NK-92 treated with Interleukin-12 subunit alpha and Interleukin-12 subunit beta, amount 100 ng/mL, for 24 hours (cell line): ENCODE data around the gene HOXD9.

Experiments used
- DNase-seq: peaks from one replicate; lab custom pipeline; 2025; lab: John Stamatoyannopoulos, UW

The HOXD9 gene

DNA sequence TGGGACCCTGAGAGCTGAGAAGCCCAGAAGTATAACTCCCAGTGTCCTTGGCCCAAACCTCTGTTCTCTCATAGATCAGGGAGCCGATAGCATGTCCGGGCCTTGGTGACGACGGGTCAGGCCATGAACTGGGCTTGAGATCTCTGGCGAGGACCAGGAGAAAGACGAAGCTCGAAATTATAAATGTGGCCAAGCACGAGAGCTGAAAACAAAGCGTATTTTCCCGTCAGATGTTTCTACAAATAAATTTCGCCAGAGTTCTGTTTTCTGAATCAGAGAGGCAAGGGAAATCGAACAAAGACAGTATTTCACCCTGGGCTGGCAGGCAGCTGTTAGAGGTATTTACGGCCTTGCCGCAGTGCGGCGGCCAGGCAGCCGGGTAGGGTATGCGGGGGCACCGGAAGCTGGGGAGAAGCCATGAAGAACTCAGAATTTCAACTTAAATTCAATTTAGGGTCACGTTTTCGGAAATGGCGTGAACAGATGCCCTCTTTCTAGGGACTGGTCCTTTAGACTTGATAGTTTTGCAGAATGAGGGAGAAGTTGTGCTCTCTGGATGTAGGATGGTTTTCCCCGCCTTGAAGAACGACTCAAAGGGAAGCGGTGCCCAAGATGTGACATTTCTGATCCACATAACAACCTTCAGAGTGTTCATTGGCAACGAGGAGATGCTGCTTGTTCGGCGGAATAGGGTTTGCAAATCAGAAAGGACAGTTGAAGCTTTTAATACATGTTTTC, 16.6 kb downstream of the HOXD9 start:
- no peak for DNase-seq

GRCh38 chr2:176139661-176140512, 17.4 kb downstream of the HOXD9 start:
- no peak for DNase-seq

- peak; percentile 59 for DNase-seq
Measured at GRCh38 chr2:176140513-176141317, 18.2 kb downstream of the HOXD9 start.

- no peak for DNase-seq
Measured at GRCh38 chr2:176142281-176142680, 19.8 kb downstream of the HOXD9 start.

GRCh38 chr2:176145085-176145969, 22.8 kb downstream of the HOXD9 start:
- no peak for DNase-seq

- no peak for DNase-seq
Measured at GRCh38 chr2:176146101-176146500, 23.6 kb downstream of the HOXD9 start.

DNA sequence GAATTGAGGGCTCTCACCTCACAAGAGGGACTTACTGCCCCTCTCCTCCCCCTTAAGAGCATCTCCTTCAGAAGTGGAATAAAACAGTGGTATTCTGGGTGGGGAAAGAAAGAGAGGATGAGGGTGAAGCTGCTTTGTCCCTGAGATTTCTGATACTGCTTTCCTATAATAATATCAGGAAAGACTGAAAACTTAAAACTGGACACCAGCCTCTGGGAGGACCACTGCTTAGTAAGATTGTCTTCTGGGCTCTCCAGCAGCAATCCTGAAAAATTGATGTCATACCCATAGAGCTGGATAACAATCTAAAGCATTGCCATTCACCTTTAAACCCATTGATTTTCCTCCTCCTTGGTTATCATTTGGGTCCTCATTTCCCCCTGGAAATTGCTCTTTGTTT, 24.1 kb downstream of the HOXD9 start:
- DNase-seq = no peak

DNA sequence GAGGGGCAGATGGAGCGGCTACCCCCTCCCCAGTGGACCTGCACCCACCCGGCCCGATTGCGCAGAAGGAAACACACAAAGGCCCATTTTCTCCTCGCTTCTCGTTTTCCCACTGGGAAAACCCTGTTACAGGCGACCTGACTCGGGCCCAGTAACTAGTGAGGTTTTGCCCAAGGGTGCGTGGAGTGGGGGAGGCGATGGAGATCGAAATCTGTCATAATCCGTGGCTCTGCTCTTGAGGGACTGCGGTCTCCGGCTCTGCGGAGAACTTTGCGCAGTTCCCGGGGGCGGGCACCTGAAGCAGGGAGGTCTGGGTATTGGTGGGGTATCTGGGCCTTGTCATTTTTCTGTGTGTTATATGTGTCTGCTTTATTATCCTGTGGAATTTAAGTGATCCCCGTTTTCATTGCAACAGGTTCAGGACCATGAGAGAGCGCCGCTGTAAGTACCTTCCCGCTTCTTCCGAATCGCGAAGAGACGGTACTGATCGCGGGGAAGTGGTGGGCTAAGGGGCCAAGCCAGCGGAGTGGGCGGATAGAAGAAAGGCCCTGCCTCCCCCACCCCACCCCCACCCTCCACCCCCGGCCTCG, 24.8 kb downstream of the HOXD9 start:
- DNase-seq = no peak

- no peak for DNase-seq
Measured at GRCh38 chr2:176147800-176148496, 25.4 kb downstream of the HOXD9 start.

- DNase-seq = no peak
Measured at GRCh38 chr2:176148751-176149421, 26.4 kb downstream of the HOXD9 start.

GRCh38 chr2:176149481-176149938, 27.0 kb downstream of the HOXD9 start:
- no peak for DNase-seq

GRCh38 chr2:176149939-176150583, 27.5 kb downstream of the HOXD9 start:
- no peak for DNase-seq

DNA sequence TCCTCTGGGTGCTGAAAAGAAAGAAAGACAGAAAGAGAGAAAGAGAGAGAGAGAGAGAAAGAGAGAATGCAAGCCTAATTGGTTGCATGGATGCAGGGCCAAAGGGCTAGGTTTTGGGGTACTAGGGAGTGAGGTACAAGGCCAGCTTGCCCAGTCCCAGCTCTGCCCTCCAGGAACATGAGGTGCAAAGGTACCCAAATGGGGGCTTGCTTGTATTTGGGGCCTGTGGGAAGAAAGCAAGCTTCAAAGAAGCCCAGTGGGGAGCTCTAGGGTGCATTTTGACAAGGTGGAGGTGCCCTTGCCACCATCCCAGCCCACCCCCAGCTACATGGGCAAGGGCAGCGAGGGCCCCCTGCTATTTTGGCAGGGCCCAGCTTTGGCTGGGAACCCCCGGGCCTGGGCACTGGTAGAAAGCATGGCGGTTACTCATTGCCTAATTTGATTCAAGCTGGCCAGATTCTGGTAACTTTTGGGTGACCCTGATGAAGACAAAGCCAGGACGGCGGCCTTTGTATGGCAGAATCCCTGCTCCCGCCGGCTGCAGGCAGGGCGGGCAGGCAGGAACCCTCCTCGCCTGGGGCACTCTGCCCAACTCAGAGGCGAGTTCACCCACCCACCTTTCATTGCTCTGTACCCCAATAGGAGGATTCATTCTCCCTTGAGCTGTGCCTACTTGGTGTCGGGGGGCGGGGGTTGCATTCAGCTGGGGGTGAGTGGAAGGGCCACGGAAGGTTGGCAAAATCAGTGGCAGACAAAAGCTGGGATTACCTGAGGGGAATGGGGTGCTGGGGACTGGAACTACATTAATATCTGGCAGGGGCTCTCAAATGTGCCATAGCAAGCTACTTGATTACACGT, 28.3 kb downstream of the HOXD9 start:
- no peak for DNase-seq

DNA sequence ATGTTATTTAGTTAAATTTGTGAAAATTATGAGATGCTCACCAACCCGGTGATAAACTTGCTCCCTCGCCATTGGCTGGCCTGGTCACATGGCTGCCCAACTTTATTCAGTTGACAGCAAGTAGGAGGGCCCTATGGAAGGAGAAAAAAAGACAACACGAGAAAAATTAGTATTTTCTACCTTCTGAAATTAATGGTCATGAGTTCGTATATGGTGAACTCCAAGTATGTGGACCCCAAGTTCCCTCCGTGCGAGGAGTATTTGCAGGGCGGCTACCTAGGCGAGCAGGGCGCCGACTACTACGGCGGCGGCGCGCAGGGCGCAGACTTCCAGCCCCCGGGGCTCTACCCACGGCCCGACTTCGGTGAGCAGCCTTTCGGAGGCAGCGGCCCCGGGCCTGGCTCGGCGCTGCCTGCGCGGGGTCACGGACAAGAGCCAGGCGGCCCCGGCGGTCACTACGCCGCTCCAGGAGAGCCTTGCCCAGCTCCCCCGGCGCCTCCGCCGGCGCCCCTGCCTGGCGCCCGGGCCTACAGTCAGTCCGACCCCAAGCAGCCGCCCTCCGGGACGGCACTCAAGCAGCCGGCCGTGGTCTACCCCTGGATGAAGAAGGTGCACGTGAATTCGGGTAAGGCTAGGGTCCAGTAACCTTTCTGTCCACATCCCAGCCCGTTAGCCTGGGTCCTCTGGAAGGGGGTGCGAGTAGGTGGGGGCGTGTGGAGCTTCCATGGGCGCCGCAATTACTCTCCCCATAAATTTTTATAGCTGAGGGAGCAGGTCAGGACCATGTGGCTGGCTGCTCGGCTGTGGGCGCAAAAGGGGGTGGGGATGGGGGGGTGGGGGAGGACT, 29.1 kb downstream of the HOXD9 start, which contains the start of gene HOXD4:
Gene HOXD4, plus strand, starts transcription at position 109 of the 846 bp plus-strand sequence. Its CDS starts 84 bp downstream, at position 193.
- DNase-seq = no peak

GRCh38 chr2:176152350-176153181, 30.0 kb downstream of the HOXD9 start:
- DNase-seq = no peak

GRCh38 chr2:176154576-176155252, 32.2 kb downstream of the HOXD9 start:
- no peak for DNase-seq
